ENCODE measurements around the gene CXCL12.

CXCL12 gene

GRCh38 chr10:44383749-44384600 is 922 bp downstream of the CXCL12 start:
- DNase-seq = no peak

- DNase-seq = no peak
These were observed 1.7 kb downstream of the CXCL12 start for GRCh38 chr10:44382981-44383748.

- DNase-seq = no peak
These were observed 2.6 kb downstream of the CXCL12 start for GRCh38 chr10:44382131-44382858.

- DNase-seq = no peak
These were observed 3.9 kb downstream of the CXCL12 start for GRCh38 chr10:44380829-44381600.

GRCh38 chr10:44379907-44380306 is 5.0 kb downstream of the CXCL12 start:
- DNase-seq = no peak

GRCh38 chr10:44378626-44379025 is 6.3 kb downstream of the CXCL12 start:
- DNase-seq = no peak

- DNase-seq = no peak
These were observed 7.1 kb downstream of the CXCL12 start for GRCh38 chr10:44377651-44378310.

GRCh38 chr10:44376472-44377099 is 8.3 kb downstream of the CXCL12 start:
- DNase-seq = no peak

- DNase-seq = no peak
These were observed 10.7 kb downstream of the CXCL12 start for GRCh38 chr10:44374155-44374554.

GRCh38 chr10:44373341-44373995 is 11.4 kb downstream of the CXCL12 start:
- no peak for DNase-seq

- no peak for DNase-seq
These were observed 12.7 kb downstream of the CXCL12 start for GRCh38 chr10:44372181-44372580.

GRCh38 chr10:44370731-44371248 is 14.1 kb downstream of the CXCL12 start:
- no peak for DNase-seq

GRCh38 chr10:44369854-44370253 is 15.0 kb downstream of the CXCL12 start:
- no peak for DNase-seq

- no peak for DNase-seq
These were observed 15.6 kb downstream of the CXCL12 start for GRCh38 chr10:44369296-44369695.

GRCh38 chr10:44368637-44369036 is 16.3 kb downstream of the CXCL12 start:
- no peak for DNase-seq

GRCh38 chr10:44366941-44367630 is 17.8 kb downstream of the CXCL12 start:
- no peak for DNase-seq

GRCh38 chr10:44364566-44364965 is 20.3 kb downstream of the CXCL12 start:
- no peak for DNase-seq

GRCh38 chr10:44363716-44364115 is 21.2 kb downstream of the CXCL12 start:
- no peak for DNase-seq

- DNase-seq = no peak
These were observed 21.8 kb downstream of the CXCL12 start for GRCh38 chr10:44362866-44363711.
